ENCODE results near the gene OR51S1. TPM values are rescaled to one million over a fixed set of nuclear protein-coding genes. Genes with fewer than 3 reads are reported as not detected.

The OR51S1 gene
- total and polyA plus RNA-seq, 2 of the 13 experiments (the other 11 are each of a cell fraction or from before 2014, with no cell fraction given), result not detected

- ChIA-PET CTCF (ENCODE audit: low intra/inter-chr PET ratio, low total read pairs) (no interaction called here), POLR2A (no interaction called here)
- Histone ChIP-seq H3K79me2 (ENCODE audit: insufficient read depth, low read length) (no peaks in the 10 kb centered on the region), H2AFZ (ENCODE audit: low read length) (no peak overlapping the region), H3K9ac (ENCODE audit: insufficient read depth, low read depth, low read length) (no peak overlapping the region), H3K4me3 (replicated peaks in 1 of 3; ENCODE audit: insufficient read depth in 1 of 3, low read depth in 2 of 3, low read length in 3 of 3) (no peak overlapping the region), H4K20me1 (ENCODE audit: insufficient read depth, low read length) (no peaks in the 10 kb centered on the region), H3K27me3 (ENCODE audit: control insufficient read depth in 1 of 2, insufficient read depth in 2 of 2, low read length in 2 of 2) (peaks cover 0 to 3% of the 10 kb centered on the region in 2 experiments; a peak in 1 of 5 replicates), H3K27ac (ENCODE audit: extremely low read length, insufficient read depth, low read length) (no peak overlapping the region), H3K36me3 (replicated peaks in 1 of 2; ENCODE audit: control insufficient read depth in 1 of 2, insufficient read depth in 2 of 2, low read length in 2 of 2) (no peaks in the 10 kb centered on the region), H3K4me1 (ENCODE audit: insufficient read depth, low read length) (no peaks in the 10 kb centered on the region), H3K4me2 (ENCODE audit: low read depth, low read length) (no peak overlapping the region), H3K9me3 (ENCODE audit: low read length) (no peaks in the 10 kb centered on the region)
- no TSS peak for BruUV-seq (replicated peaks)
- intact Hi-C loops (cut with micrococcal nuclease; ENCODE audit: unreplicated experiment) (no loop called here), in situ Hi-C loops (cut with HindIII; ENCODE audit: extremely low pct_ligation_motif_present, low pct_unique_long_range_greater_than_20kb) (no loop called here)
- TF ChIP-seq ZHX2 (IDR thresholded peaks at IDR 0.05; ENCODE audit: low read depth) (no peak), ZHX2 (CRISPR knock-in tag; IDR thresholded peaks at IDR 0.05; ENCODE audit: borderline replicate concordance) (no peak), GMEB1 (CRISPR knock-in tag; IDR thresholded peaks at IDR 0.05; ENCODE audit: borderline replicate concordance) (no peak), YEATS4 (CRISPR knock-in tag; IDR thresholded peaks at IDR 0.05; ENCODE audit: borderline replicate concordance) (no peak)
- DNase-seq (ENCODE audit: low spot score) (no peak), FAIRE-seq (no peak), ATAC-seq (no peak)
- WGBS (ENCODE audit: low lambda C conversion rate), result 5% methylated on average over 5 of the region's 5 CpGs
Observed at GRCh38 chr11:4882543-4882942, 33.5 kb upstream of the OR51S1 start.
